Tibial nerve (tissue), 4 donors: ENCODE measurements around the gene LMX1B. TPM values are rescaled to one million over a fixed set of nuclear protein-coding genes. Genes with fewer than 3 reads are reported as not detected.

ENCODE experiments used
- DNase-seq, 2 donors: peaks; one replicate each; pipeline ENCODE4 v3.0.0-alpha.2; 2019; ENCODE audit warnings: low spot score in 2 of 2
- H3K27ac ChIP-seq, 4 donors: fragments of 200-600 bp; sonication (generic) in 3 of 4; one replicate each; pipeline ENCODE4 v1.5.1; 2017 to 2019; ENCODE audit warnings: mild to moderate bottlenecking in 1 of 4
- H3K27me3 ChIP-seq, 2 donors: fragments of 200-600 bp; sonication (generic) in 1 of 2; one replicate each; pipeline versions ENCODE4 v1.5.1 to v1.6.0; 2017 to 2019
- H3K36me3 ChIP-seq, 3 donors: fragments of 200-600 bp; sonication (generic); one replicate each; pipeline ENCODE4 v1.5.1; 2018 to 2019
- H3K4me1 ChIP-seq, 4 donors: fragments of 200-600 bp; sonication (generic) in 3 of 4; one replicate each; pipeline ENCODE4 v1.5.1; 2017 to 2019
- H3K4me3 ChIP-seq, 4 donors: fragments of 200-600 bp; sonication (generic) in 3 of 4; one replicate each; pipeline ENCODE4 v1.5.1; 2017 to 2019; ENCODE audit warnings: mild to moderate bottlenecking in 1 of 4, moderate library complexity in 1 of 4
- H3K9me3 ChIP-seq, 4 donors: fragments of 200-600 bp; sonication (generic) in 3 of 4; one replicate each; pipeline ENCODE4 v1.5.1; 2017 to 2019
- EP300 ChIP-seq, 2 donors: sonication (generic); formaldehyde crosslinking; IDR thresholded peaks; one replicate each; pipeline ENCODE4 v1.6.1; 2017; ENCODE audit warnings: antibody characterized with exemption in 2 of 2, mild to moderate bottlenecking in 1 of 2
- POLR2A ChIP-seq, 2 donors: fragments of 450-650 bp; IDR thresholded peaks; one replicate each; pipeline ENCODE4 v1.6.1; 2017; ENCODE audit warnings: antibody characterized with exemption in 2 of 2, mild to moderate bottlenecking in 2 of 2, moderate library complexity in 2 of 2
- WGBS, 2 donors: methylation state at CpG; one replicate each; pipeline ENCODE4 v1.1.5; 2018; 5-methylcytosine and 5-hydroxymethylcytosine counted together
- total RNA-seq, 4 donors: library from RNA; depleted of rRNA; stranded (reverse); fragments of >200 nt; gene quantifications; one replicate each; pipeline ENCODE4 v1.1.0, GENCODE V29; 2016
- TF ChIP-seq, protein P1 (sequence below), 5 experiments: fragments of 200-600 bp in 3 of 5; fragments of 450-650 bp in 2 of 5; sonication (generic) in 3 of 5; IDR thresholded peaks; one replicate each; pipeline ENCODE4 v1.5.1; 2016 to 2019; ENCODE audit warnings: antibody characterized with exemption in 5 of 5, mild to moderate bottlenecking in 3 of 5, moderate library complexity in 2 of 5

Gene LMX1B
- total RNA-seq, 4 donors from 2014 or later, result 0.60 to 1.5 (median 0.78) TPM; not detected in 1

- Histone ChIP-seq H3K36me3 (no peaks in the 10 kb centered on the region), H3K4me3 (no peak overlapping the region), H3K4me1 (peaks cover 0 to 20% (median 0%) of the 10 kb centered on the region in 4 donors), H3K9me3 (no peaks in the 10 kb centered on the region), H3K27ac (no peak overlapping the region), H3K27me3 (peaks cover 0 to 32% of the 10 kb centered on the region in 2 donors)
- WGBS, 2 donors, result 80 to 86% methylated on average over 9 to 10 of the region's 11 CpGs
- TF ChIP-seq EP300 (IDR thresholded peaks at IDR 0.05) (no peak), POLR2A (IDR thresholded peaks at IDR 0.05) (no peak)
- no peak for DNase-seq
These were observed 45.3 kb downstream of the LMX1B start for GRCh38 chr9:126658956-126659555.

DNA sequence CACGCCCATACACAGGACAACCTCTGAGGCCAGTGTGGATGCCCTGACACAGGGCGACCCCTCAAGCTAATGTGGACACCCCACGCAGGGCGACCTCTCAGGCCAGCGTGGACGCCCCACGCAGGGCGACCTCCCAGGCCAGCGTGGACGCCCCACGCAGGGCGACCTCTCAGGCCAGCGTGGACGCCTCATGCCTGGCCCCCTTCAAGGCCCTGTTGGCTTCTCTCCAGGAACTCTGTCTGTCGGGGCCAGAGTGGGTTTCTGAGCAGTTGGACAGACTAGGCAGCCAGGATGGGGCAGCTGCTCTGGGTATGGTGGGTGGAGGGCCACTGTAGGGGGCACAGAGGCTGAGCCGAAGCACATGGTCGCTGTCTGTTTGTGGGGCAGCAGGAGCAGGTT is 47.4 kb downstream of the LMX1B start:
- Histone ChIP-seq H3K9me3 (no peaks in the 10 kb centered on the region), H3K4me3 (no peak overlapping the region), H3K4me1 (peaks cover 0 to 37% (median 2%) of the 10 kb centered on the region in 4 donors), H3K36me3 (no peaks in the 10 kb centered on the region), H3K27me3 (peaks cover 0 to 43% of the 10 kb centered on the region in 2 donors), H3K27ac (no peak overlapping the region)
- DNase-seq, result no peak
- TF ChIP-seq EP300 (IDR thresholded peaks at IDR 0.05) (no peak), POLR2A (IDR thresholded peaks at IDR 0.05) (no peak)
- TF ChIP-seq, protein P1, sequence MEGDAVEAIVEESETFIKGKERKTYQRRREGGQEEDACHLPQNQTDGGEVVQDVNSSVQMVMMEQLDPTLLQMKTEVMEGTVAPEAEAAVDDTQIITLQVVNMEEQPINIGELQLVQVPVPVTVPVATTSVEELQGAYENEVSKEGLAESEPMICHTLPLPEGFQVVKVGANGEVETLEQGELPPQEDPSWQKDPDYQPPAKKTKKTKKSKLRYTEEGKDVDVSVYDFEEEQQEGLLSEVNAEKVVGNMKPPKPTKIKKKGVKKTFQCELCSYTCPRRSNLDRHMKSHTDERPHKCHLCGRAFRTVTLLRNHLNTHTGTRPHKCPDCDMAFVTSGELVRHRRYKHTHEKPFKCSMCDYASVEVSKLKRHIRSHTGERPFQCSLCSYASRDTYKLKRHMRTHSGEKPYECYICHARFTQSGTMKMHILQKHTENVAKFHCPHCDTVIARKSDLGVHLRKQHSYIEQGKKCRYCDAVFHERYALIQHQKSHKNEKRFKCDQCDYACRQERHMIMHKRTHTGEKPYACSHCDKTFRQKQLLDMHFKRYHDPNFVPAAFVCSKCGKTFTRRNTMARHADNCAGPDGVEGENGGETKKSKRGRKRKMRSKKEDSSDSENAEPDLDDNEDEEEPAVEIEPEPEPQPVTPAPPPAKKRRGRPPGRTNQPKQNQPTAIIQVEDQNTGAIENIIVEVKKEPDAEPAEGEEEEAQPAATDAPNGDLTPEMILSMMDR (IDR thresholded peaks at IDR 0.05), result no peak
- WGBS, 2 donors, result 63 to 77% methylated on average over 14 to 17 of the region's 17 CpGs

DNA sequence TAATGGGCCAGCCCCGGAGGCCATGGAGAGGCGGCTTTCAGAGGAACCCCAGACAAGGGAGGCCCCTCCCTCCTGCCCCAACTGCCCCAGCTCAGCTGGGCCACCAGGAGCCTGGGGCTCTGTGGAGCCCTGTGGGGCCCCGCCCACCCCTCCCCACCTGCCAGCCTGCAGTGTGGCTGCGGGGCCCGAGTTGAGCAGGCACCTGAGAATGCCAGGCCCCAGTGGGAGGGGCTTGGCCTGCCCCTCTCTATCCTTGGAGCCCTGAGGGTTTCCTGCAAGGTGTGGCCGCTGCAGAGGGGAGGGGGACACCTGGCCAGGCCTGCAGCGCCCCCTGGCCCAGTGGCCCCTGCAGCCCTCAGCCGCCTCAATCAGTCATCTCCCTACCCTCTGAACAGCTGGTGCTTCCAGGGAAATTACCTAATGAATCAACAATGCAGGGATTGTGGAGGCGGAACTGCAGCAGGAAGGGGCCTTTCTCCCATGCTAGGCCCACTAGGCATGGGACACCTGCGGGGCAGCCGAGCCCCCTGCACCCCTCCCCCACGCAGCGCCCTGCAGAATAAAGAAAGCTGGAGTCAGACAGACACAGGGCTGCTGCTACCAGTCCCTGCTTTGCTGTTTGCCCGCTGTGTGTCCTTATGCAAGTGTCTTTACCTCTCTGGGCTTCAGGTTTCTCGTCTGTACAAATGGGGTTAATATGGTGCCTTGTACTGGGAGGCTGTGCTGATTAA is 48.0 kb downstream of the LMX1B start:
- Histone ChIP-seq H3K27ac (no peak overlapping the region), H3K9me3 (no peaks in the 10 kb centered on the region), H3K4me3 (no peak overlapping the region), H3K4me1 (peaks cover 0 to 37% (median 2%) of the 10 kb centered on the region in 4 donors), H3K36me3 (no peaks in the 10 kb centered on the region), H3K27me3 (peaks cover 0 to 43% of the 10 kb centered on the region in 2 donors)
- 48 to 51% methylated on average over 9 to 10 of the region's 15 CpGs for WGBS, 2 donors
- TF ChIP-seq, protein P1 (IDR thresholded peaks at IDR 0.05), result no peak
- TF ChIP-seq EP300 (IDR thresholded peaks at IDR 0.05), result no peak
- no peak for TF ChIP-seq POLR2A (IDR thresholded peaks at IDR 0.05)
- DNase-seq, result no peak

- 43 to 44% methylated on average over 6 to 7 of the region's 7 CpGs for WGBS, 2 donors
- Histone ChIP-seq H3K4me1 (peaks cover 0 to 37% (median 2%) of the 10 kb centered on the region in 4 donors), H3K27ac (no peak overlapping the region), H3K36me3 (no peaks in the 10 kb centered on the region), H3K9me3 (no peaks in the 10 kb centered on the region), H3K4me3 (no peak overlapping the region), H3K27me3 (peaks cover 0 to 51% of the 10 kb centered on the region in 2 donors)
- TF ChIP-seq POLR2A (IDR thresholded peaks at IDR 0.05) (no peak), EP300 (IDR thresholded peaks at IDR 0.05) (no peak)
- TF ChIP-seq, protein P1 (IDR thresholded peaks at IDR 0.05), result no peak
- no peak for DNase-seq
These were observed 49.9 kb downstream of the LMX1B start for GRCh38 chr9:126663661-126664072.

DNA sequence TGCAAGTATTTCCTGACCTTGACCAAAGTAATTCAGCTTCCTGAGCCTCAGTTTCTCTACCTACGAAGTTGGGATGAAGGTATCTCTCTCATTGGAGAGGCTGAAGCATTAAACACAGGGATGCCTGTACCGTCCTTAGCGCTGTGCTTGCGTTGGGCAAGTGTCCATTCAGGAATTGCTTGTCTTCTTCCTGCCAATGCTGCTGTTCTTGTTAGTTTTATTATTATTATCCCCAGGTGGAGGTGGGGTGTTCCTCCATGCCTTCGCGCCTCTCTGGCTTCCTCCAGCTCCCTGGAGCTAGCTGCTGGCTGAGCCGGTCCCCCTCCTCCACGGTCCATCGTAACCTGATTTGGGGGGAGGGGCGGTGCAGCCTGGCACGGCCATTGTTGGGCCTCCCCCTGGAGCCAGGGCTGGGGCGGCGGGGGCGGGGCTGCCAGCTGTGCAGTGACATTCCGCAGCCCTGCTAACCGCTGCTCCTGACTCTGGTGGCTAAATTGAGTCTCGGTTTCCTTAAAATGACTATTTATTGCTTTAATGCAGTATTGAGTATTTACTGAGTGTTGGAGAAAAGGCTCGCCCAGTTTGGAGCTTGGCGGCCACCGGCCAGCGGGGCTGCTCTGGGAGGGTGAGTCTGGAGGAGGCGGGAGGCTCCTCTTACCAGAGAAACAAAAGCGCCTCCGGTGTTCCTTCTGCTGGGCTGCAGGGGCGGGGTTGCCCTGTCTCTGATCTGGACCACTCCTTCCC is 51.3 kb downstream of the LMX1B start:
- H3K27ac ChIP-seq, result no peak overlapping the region
- peaks cover 0 to 60% of the 10 kb centered on the region in 2 donors for H3K27me3 ChIP-seq
- H3K9me3 ChIP-seq, result no peaks in the 10 kb centered on the region
- DNase-seq, result no peak
- H3K36me3 ChIP-seq, result no peaks in the 10 kb centered on the region
- H3K4me1 ChIP-seq, result peaks cover 0 to 37% (median 2%) of the 10 kb centered on the region in 4 donors
- 9 to 10% methylated on average over 25 of the region's 25 CpGs for WGBS, 2 donors
- no peak overlapping the region for H3K4me3 ChIP-seq
- TF ChIP-seq EP300 (IDR thresholded peaks at IDR 0.05), result no peak
- TF ChIP-seq POLR2A (IDR thresholded peaks at IDR 0.05), result no peak
- TF ChIP-seq, protein P1 (IDR thresholded peaks at IDR 0.05), result no peak
